HepG2 (cell line): ENCODE measurements around the gene BCL2L1. TPM values are rescaled to one million over a fixed set of nuclear protein-coding genes. Genes with fewer than 3 reads are reported as not detected.

ENCODE experiments used
- BRCA1 ChIP-seq: sonication (generic); formaldehyde crosslinking; IDR thresholded peaks from 2 replicates; pipeline ENCODE4 v1.4.0; 2020; ENCODE audit warnings: missing genetic modification reagents
- CHD4 ChIP-seq: fragments of 200-600 bp; sonication (generic); IDR thresholded peaks from 2 replicates; pipeline ENCODE4 v1.7.0; 2017; ENCODE audit warnings: mild to moderate bottlenecking, low read length, borderline replicate concordance
- MAFF ChIP-seq: IDR thresholded peaks from 2 replicates; pipeline ENCODE4 v1.6.1; 2011; ENCODE audit warnings: low read depth, low read length, improper control_type of control experiment
- POLR2AphosphoS2 ChIP-seq: IDR thresholded peaks from 2 replicates; pipeline ENCODE4 v1.6.1; 2011; ENCODE audit warnings: low read depth, low read length, improper control_type of control experiment
- POLR2AphosphoS5 ChIP-seq: IDR thresholded peaks from 2 replicates; pipeline ENCODE4 v1.6.1; 2012; ENCODE audit warnings: low read depth, low read length
- TMF1 ChIP-seq: sonication (generic); formaldehyde crosslinking; IDR thresholded peaks from 2 replicates; pipeline ENCODE4 v1.8.1; 2022; ENCODE audit warnings: low read depth, missing genetic modification reagents
- ZNF44 ChIP-seq: sonication (generic); formaldehyde crosslinking; IDR thresholded peaks from 2 replicates; pipeline ENCODE4 v1.5.1; 2020; ENCODE audit warnings: mild to moderate bottlenecking, missing genetic modification reagents
- ZNF558 ChIP-seq: sonication (generic); formaldehyde crosslinking; IDR thresholded peaks from 2 replicates; pipeline ENCODE4 v1.9.0; 2022; ENCODE audit warnings: mild to moderate bottlenecking, missing genetic modification reagents, borderline replicate concordance
- ZNF773 ChIP-seq: sonication (generic); formaldehyde crosslinking; IDR thresholded peaks from 2 replicates; pipeline ENCODE4 v1.4.0; 2020; ENCODE audit warnings: missing genetic modification reagents, borderline replicate concordance
- polyA plus RNA-seq, 8 experiments: library from polyadenylated mRNA; depleted of rRNA in 3 of 8; stranded (reverse) in 7 of 8; unstranded in 1 of 8; fragments of >200 nt; fragmentation: Illumina TruSeq in 4 of 8; extraction: Trizol in 4 of 8; gene quantifications; 2 replicates each; pipeline versions ENCODE4 v1.2.1 to v1.2.3, GENCODE V29; 2011 to 2016; ENCODE audit warnings: low read depth in 4 of 8, missing spikeins in 1 of 8, mixed read lengths in 1 of 8; ENCODE audit not compliant: insufficient read depth in 1 of 8
- total RNA-seq, 5 experiments: library from RNA; depleted of rRNA; stranded (reverse); fragments of >200 nt; fragmentation: Illumina TruSeq; extraction: Trizol; gene quantifications; 2 replicates each; pipeline ENCODE4 v1.2.3, GENCODE V29; 2016; ENCODE audit warnings: low read depth in 1 of 5
- TF ChIP-seq, protein P1 (sequence below): sonication (generic); formaldehyde crosslinking; IDR thresholded peaks from 2 replicates; pipeline ENCODE4; 2020; ENCODE audit warnings: missing genetic modification reagents, mild to moderate bottlenecking, borderline replicate concordance
- TF ChIP-seq, protein P2 (sequence below): sonication (generic); formaldehyde crosslinking; IDR thresholded peaks from 2 replicates; pipeline ENCODE4 v1.4.0; 2020; ENCODE audit warnings: low read depth, mild to moderate bottlenecking, missing genetic modification reagents
- TF ChIP-seq, protein P3 (sequence below): sonication (generic); formaldehyde crosslinking; IDR thresholded peaks from 2 replicates; pipeline ENCODE4 v1.8.1; 2023; ENCODE audit warnings: mild to moderate bottlenecking, missing genetic modification reagents
- TF ChIP-seq, protein P4 (sequence below): sonication (generic); formaldehyde crosslinking; IDR thresholded peaks from 2 replicates; pipeline ENCODE4 v1.4.0; 2020; ENCODE audit warnings: mild to moderate bottlenecking, missing genetic modification reagents
- TF ChIP-seq, protein P5 (sequence below): sonication (generic); formaldehyde crosslinking; IDR thresholded peaks from 2 replicates; pipeline ENCODE4 v1.5.1; 2020; ENCODE audit warnings: missing genetic modification reagents, mild to moderate bottlenecking, borderline replicate concordance
- TF ChIP-seq, protein P6 (sequence below): sonication (generic); formaldehyde crosslinking; IDR thresholded peaks from 2 replicates; pipeline ENCODE4 v1.9.0; 2021; ENCODE audit warnings: missing genetic modification reagents, mild to moderate bottlenecking, borderline replicate concordance

The BCL2L1 gene
- total and polyA plus RNA-seq, 2 of the 13 experiments (the other 11 are each of a cell fraction or from before 2014, with no cell fraction given) = 164 to 258 TPM

DNA sequence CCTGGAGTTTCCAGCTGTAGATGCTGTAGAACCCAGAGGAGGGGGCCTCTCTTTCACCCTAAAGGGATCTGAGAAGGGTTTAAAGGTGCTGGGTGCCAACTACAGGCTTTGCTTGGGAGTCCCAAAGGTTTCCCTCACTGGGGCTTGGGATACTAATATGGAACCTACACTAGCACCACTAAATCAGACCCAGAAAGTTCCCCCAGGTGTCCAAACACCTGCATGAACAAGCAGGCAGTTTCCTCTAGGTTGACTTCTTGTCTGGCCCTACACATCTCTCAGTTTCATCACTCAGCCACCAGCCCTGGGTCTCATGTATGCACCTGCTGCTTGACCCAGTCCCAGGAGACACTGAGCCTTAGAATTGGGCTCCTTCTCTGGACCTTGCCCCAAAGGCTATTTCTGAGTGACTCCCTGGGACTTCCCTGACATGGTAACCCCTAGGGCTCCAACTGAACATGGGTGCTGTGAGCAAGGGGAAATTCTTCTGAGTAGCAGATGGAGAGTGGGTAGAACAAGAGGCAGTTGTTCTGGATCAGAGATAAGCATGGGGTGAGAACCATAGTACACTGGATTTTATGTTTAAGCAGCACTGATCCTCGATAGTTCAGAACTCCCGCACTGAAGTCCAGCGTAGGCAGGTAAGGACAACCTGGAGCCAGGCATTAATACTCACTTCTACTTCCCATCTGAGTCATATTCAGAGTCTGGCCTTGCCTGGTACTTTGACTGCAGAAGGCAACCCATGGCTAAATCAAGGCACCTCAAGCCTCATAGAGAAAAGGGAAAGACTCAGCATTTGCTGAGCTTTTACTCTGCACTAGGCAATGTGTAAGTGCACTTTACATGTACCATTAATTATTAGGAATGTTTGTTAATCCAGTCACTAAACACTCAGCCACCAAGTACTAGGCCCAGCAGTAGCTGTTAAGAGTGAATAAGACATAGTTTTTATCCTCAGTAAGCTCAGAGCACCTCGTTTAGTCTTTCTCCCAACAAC, 16.8 kb downstream of the BCL2L1 start (continued):
- TF ChIP-seq, protein P1, sequence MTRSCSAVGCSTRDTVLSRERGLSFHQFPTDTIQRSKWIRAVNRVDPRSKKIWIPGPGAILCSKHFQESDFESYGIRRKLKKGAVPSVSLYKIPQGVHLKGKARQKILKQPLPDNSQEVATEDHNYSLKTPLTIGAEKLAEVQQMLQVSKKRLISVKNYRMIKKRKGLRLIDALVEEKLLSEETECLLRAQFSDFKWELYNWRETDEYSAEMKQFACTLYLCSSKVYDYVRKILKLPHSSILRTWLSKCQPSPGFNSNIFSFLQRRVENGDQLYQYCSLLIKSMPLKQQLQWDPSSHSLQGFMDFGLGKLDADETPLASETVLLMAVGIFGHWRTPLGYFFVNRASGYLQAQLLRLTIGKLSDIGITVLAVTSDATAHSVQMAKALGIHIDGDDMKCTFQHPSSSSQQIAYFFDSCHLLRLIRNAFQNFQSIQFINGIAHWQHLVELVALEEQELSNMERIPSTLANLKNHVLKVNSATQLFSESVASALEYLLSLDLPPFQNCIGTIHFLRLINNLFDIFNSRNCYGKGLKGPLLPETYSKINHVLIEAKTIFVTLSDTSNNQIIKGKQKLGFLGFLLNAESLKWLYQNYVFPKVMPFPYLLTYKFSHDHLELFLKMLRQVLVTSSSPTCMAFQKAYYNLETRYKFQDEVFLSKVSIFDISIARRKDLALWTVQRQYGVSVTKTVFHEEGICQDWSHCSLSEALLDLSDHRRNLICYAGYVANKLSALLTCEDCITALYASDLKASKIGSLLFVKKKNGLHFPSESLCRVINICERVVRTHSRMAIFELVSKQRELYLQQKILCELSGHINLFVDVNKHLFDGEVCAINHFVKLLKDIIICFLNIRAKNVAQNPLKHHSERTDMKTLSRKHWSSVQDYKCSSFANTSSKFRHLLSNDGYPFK (CRISPR knock-in tag) = no peak
- TF ChIP-seq POLR2AphosphoS5 (no peak; the same call in 1 of the 2 replicates), CHD4 (no peak; the same call in 1 of the 2 replicates), POLR2AphosphoS2 (0 out of 2 replicates have a peak, but pooled peaks have one; percentile 26), TMF1 (CRISPR knock-in tag) (no peak), ZNF44 (no peak), BRCA1 (no peak), ZNF773 (CRISPR knock-in tag) (no peak), ZNF558 (CRISPR knock-in tag) (peak; percentile 61; the same call in 1 of the 2 replicates), MAFF (no peak)
- TF ChIP-seq, protein P2, sequence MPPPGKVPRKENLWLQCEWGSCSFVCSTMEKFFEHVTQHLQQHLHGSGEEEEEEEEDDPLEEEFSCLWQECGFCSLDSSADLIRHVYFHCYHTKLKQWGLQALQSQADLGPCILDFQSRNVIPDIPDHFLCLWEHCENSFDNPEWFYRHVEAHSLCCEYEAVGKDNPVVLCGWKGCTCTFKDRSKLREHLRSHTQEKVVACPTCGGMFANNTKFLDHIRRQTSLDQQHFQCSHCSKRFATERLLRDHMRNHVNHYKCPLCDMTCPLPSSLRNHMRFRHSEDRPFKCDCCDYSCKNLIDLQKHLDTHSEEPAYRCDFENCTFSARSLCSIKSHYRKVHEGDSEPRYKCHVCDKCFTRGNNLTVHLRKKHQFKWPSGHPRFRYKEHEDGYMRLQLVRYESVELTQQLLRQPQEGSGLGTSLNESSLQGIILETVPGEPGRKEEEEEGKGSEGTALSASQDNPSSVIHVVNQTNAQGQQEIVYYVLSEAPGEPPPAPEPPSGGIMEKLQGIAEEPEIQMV (CRISPR knock-in tag) = peak; percentile 31; the same call in 1 of the 2 replicates
- TF ChIP-seq, protein P3, sequence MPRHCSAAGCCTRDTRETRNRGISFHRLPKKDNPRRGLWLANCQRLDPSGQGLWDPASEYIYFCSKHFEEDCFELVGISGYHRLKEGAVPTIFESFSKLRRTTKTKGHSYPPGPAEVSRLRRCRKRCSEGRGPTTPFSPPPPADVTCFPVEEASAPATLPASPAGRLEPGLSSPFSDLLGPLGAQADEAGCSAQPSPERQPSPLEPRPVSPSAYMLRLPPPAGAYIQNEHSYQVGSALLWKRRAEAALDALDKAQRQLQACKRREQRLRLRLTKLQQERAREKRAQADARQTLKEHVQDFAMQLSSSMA (CRISPR knock-in tag) = 0 out of 2 replicates have a peak, but pooled peaks have one; percentile 56
- TF ChIP-seq, protein P4, sequence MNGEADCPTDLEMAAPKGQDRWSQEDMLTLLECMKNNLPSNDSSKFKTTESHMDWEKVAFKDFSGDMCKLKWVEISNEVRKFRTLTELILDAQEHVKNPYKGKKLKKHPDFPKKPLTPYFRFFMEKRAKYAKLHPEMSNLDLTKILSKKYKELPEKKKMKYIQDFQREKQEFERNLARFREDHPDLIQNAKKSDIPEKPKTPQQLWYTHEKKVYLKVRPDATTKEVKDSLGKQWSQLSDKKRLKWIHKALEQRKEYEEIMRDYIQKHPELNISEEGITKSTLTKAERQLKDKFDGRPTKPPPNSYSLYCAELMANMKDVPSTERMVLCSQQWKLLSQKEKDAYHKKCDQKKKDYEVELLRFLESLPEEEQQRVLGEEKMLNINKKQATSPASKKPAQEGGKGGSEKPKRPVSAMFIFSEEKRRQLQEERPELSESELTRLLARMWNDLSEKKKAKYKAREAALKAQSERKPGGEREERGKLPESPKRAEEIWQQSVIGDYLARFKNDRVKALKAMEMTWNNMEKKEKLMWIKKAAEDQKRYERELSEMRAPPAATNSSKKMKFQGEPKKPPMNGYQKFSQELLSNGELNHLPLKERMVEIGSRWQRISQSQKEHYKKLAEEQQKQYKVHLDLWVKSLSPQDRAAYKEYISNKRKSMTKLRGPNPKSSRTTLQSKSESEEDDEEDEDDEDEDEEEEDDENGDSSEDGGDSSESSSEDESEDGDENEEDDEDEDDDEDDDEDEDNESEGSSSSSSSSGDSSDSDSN (CRISPR knock-in tag) = no peak
- TF ChIP-seq, protein P5, sequence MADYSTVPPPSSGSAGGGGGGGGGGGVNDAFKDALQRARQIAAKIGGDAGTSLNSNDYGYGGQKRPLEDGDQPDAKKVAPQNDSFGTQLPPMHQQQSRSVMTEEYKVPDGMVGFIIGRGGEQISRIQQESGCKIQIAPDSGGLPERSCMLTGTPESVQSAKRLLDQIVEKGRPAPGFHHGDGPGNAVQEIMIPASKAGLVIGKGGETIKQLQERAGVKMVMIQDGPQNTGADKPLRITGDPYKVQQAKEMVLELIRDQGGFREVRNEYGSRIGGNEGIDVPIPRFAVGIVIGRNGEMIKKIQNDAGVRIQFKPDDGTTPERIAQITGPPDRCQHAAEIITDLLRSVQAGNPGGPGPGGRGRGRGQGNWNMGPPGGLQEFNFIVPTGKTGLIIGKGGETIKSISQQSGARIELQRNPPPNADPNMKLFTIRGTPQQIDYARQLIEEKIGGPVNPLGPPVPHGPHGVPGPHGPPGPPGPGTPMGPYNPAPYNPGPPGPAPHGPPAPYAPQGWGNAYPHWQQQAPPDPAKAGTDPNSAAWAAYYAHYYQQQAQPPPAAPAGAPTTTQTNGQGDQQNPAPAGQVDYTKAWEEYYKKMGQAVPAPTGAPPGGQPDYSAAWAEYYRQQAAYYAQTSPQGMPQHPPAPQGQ (CRISPR knock-in tag) = no peak
- TF ChIP-seq, protein P6, sequence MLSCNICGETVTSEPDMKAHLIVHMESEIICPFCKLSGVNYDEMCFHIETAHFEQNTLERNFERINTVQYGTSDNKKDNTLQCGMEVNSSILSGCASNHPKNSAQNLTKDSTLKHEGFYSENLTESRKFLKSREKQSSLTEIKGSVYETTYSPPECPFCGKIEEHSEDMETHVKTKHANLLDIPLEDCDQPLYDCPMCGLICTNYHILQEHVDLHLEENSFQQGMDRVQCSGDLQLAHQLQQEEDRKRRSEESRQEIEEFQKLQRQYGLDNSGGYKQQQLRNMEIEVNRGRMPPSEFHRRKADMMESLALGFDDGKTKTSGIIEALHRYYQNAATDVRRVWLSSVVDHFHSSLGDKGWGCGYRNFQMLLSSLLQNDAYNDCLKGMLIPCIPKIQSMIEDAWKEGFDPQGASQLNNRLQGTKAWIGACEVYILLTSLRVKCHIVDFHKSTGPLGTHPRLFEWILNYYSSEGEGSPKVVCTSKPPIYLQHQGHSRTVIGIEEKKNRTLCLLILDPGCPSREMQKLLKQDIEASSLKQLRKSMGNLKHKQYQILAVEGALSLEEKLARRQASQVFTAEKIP = no peak
